ENCODE measurements around the gene C4orf46. TPM values are rescaled to one million over a fixed set of nuclear protein-coding genes. Genes with fewer than 3 reads are reported as not detected.

The C4orf46 gene
- total and polyA plus RNA-seq, 2 donors (not counting 3 experiments of a cell fraction or from before 2014, with no cell fraction given), result 9.4 to 19.6 TPM

DNA sequence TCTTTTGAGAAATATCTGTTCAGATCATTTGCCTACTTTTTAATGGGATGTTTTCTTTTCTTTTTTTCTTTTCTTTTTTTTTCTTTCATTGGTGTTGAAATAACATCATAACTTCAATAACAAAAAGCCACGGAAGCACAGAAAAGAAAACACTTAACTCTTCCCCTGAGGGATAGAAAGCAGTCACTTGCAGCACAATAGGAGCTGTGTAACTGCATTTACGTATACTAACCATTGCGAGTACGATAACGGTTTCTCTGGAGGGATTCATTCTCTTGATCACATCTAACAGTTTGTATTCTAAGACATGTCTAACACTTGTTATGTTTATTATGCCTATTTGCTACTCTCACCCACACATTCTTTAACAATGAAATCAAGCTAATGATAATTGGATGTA lies 27.3 kb downstream of the C4orf46 start:
- BruUV-seq (replicated peaks), result no TSS peak
- TF ChIP-seq EZH2 (IDR thresholded peaks at IDR 0.05; ENCODE audit: borderline replicate concordance, low read depth, low read length, severe bottlenecking) (no peak), FOS (IDR thresholded peaks at IDR 0.05; ENCODE audit: borderline replicate concordance, insufficient read depth, low read length) (no peak), POLR2AphosphoS5 (IDR thresholded peaks at IDR 0.05; ENCODE audit: insufficient read depth, low read depth, low read length) (no peak), MYC (IDR thresholded peaks at IDR 0.05; ENCODE audit: low read depth, low read length) (no peak)
- TF ChIP-seq, protein P1, sequence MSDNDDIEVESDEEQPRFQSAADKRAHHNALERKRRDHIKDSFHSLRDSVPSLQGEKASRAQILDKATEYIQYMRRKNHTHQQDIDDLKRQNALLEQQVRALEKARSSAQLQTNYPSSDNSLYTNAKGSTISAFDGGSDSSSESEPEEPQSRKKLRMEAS (IDR thresholded peaks at IDR 0.05; ENCODE audit: insufficient read depth, insufficient read length), result no peak
- TF ChIP-seq, protein P2, sequence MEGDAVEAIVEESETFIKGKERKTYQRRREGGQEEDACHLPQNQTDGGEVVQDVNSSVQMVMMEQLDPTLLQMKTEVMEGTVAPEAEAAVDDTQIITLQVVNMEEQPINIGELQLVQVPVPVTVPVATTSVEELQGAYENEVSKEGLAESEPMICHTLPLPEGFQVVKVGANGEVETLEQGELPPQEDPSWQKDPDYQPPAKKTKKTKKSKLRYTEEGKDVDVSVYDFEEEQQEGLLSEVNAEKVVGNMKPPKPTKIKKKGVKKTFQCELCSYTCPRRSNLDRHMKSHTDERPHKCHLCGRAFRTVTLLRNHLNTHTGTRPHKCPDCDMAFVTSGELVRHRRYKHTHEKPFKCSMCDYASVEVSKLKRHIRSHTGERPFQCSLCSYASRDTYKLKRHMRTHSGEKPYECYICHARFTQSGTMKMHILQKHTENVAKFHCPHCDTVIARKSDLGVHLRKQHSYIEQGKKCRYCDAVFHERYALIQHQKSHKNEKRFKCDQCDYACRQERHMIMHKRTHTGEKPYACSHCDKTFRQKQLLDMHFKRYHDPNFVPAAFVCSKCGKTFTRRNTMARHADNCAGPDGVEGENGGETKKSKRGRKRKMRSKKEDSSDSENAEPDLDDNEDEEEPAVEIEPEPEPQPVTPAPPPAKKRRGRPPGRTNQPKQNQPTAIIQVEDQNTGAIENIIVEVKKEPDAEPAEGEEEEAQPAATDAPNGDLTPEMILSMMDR (IDR thresholded peaks at IDR 0.05; ENCODE audit: extremely low read depth in 1 of 2, insufficient read depth in 1 of 2, low read depth in 1 of 2, low read length in 2 of 2), result no peak
- FAIRE-seq, result no peak

More for the DNA sequence above, 27.3 kb downstream of the C4orf46 start:
- Histone ChIP-seq H3K4me2 (ENCODE audit: insufficient read depth, low read length) (no peak overlapping the region), H3K9me3 (replicated peaks; ENCODE audit: control insufficient read depth, insufficient read depth, low read length) (no peaks in the 10 kb centered on the region), H3K27me3 (ENCODE audit: control insufficient read depth in 2 of 2, insufficient read depth in 2 of 2, low read length in 2 of 2) (peaks cover 0 to 2% of the 10 kb centered on the region in 2 experiments), H4K20me1 (replicated peaks; ENCODE audit: control insufficient read depth, extremely low read depth, insufficient read depth, low read length) (no peaks in the 10 kb centered on the region), H3K36me3 (ENCODE audit: control insufficient read depth in 2 of 2, extremely low read depth in 1 of 2, insufficient read depth in 2 of 2, low read length in 2 of 2) (no peaks in the 10 kb centered on the region), H3K4me1 (ENCODE audit: control insufficient read depth, extremely low read depth, insufficient read depth, low read length) (no peaks in the 10 kb centered on the region), H3K9me1 (replicated peaks; ENCODE audit: control insufficient read depth, extremely low read depth, insufficient read depth, low read length) (no peaks in the 10 kb centered on the region), H3K27ac (ENCODE audit: insufficient read depth, low read depth, low read length) (no peak overlapping the region), H2AFZ (ENCODE audit: low read depth, low read length) (no peak overlapping the region), H3K4me3 (replicated peaks in 1 of 3; ENCODE audit: insufficient read depth in 1 of 3, low read depth in 1 of 3, low read length in 3 of 3) (no peak overlapping the region), H3K9ac (replicated peaks; ENCODE audit: extremely low read depth, insufficient read depth, low read length) (no peak overlapping the region), H3K79me2 (ENCODE audit: control insufficient read depth, insufficient read depth, low read length) (no peaks in the 10 kb centered on the region)
- ChIA-PET POLR2A (no interaction called here), CTCF (interaction anchor here (1.3 kb wide), 1 partner anchor 21 kb away, joined by 3 read pairs; no protein-coding TSS in a partner anchor)
- no peak for DNase-seq (ENCODE audit: low read depth, low spot score)
- intact Hi-C loops (cut with micrococcal nuclease) (no loop called here), dilution Hi-C loops (cut with MboI; ENCODE audit: extremely low pct_ligation_motif_present, low sequenced_read_pairs) (no loop called here)
